GM19099 (cell line): ENCODE measurements around the gene SETDB1.

ENCODE experiments used
- POLR2A ChIP-seq: IDR thresholded peaks from 3 replicates; pipeline ENCODE4 v1.6.1; 2011; ENCODE audit warnings: low read depth; ENCODE audit not compliant: insufficient read length; ENCODE audit errors: extremely low read depth

SETDB1 gene

GRCh38 chr1:150981805-150982712 is 55.9 kb downstream of the SETDB1 start, which contains the start of gene ANXA9:
TSS of gene ANXA9 (plus strand) at chr1:150982292. CDS start at chr1:150983106, 814 bp downstream.
- no peak for TF ChIP-seq POLR2A

- TF ChIP-seq POLR2A: no peak
These were observed 59.1 kb downstream of the SETDB1 start for GRCh38 chr1:150985179-150985825.

- no peak for TF ChIP-seq POLR2A
These were observed 61.8 kb downstream of the SETDB1 start for GRCh38 chr1:150987924-150988323.

GRCh38 chr1:150992626-150993025 is 66.5 kb downstream of the SETDB1 start:
- no peak for TF ChIP-seq POLR2A

- no peak for TF ChIP-seq POLR2A
These were observed 68.1 kb downstream of the SETDB1 start for GRCh38 chr1:150994248-150994647.

- no peak for TF ChIP-seq POLR2A
These were observed 69.3 kb downstream of the SETDB1 start for GRCh38 chr1:150995460-150995859.

GRCh38 chr1:150995896-150996295 is 69.7 kb downstream of the SETDB1 start:
- TF ChIP-seq POLR2A: no peak

GRCh38 chr1:150997126-150997872 is 71.1 kb downstream of the SETDB1 start:
- no peak for TF ChIP-seq POLR2A

- no peak for TF ChIP-seq POLR2A
These were observed 71.8 kb downstream of the SETDB1 start for GRCh38 chr1:150997949-150998348.

- TF ChIP-seq POLR2A: no peak
These were observed 73.0 kb downstream of the SETDB1 start for GRCh38 chr1:150999051-150999674.

GRCh38 chr1:150999926-151000325 is 73.8 kb downstream of the SETDB1 start:
- no peak for TF ChIP-seq POLR2A

GRCh38 chr1:151000408-151000807 is 74.2 kb downstream of the SETDB1 start:
- no peak for TF ChIP-seq POLR2A

- TF ChIP-seq POLR2A: no peak
These were observed 75.4 kb downstream of the SETDB1 start for GRCh38 chr1:151001602-151002001.

GRCh38 chr1:151002051-151002450 is 75.9 kb downstream of the SETDB1 start:
- TF ChIP-seq POLR2A: no peak

- no peak for TF ChIP-seq POLR2A
These were observed 76.4 kb downstream of the SETDB1 start for GRCh38 chr1:151002611-151003010.
